Smooth muscle cell (in vitro differentiated cells): ENCODE results near the gene RHOT2. TPM values are rescaled to one million over a fixed set of nuclear protein-coding genes. Genes with fewer than 3 reads are reported as not detected.

Source experiments
- DNase-seq: peaks from one replicate; lab custom pipeline; 2025; ENCODE audit not compliant: unreplicated experiment; lab: John Stamatoyannopoulos, UW
- H2AFZ ChIP-seq: fragments of 200-600 bp; sonication (generic); 2 replicates; pipeline ENCODE4 v1.6.0; 2016; ENCODE audit warnings: antibody characterized with exemption, low read depth, mild to moderate bottlenecking
- H3F3A ChIP-seq: fragments of 200-600 bp; sonication (generic); 2 replicates; pipeline ENCODE4 v1.6.0; 2017; ENCODE audit warnings: antibody characterized with exemption, low read depth
- H3K27ac ChIP-seq: fragments of 200-600 bp; sonication (generic); 2 replicates; pipeline ENCODE4 v1.5.1; 2016; ENCODE audit warnings: low read depth, mild to moderate bottlenecking
- H3K27me3 ChIP-seq: fragments of 200-600 bp; sonication (generic); 2 replicates; pipeline ENCODE4 v1.6.1; 2016; ENCODE audit warnings: low read depth, mild to moderate bottlenecking
- H3K36me3 ChIP-seq: fragments of 200-600 bp; sonication (generic); 2 replicates; pipeline ENCODE4 v1.5.1; 2016; ENCODE audit warnings: low read depth
- H3K4me1 ChIP-seq: fragments of 200-600 bp; sonication (generic); 2 replicates; pipeline ENCODE4 v1.5.1; 2016; ENCODE audit warnings: low read depth
- H3K4me2 ChIP-seq: fragments of 200-600 bp; sonication (generic); 2 replicates; pipeline ENCODE4 v1.6.0; 2016; ENCODE audit warnings: mild to moderate bottlenecking
- H3K4me3 ChIP-seq: fragments of 200-600 bp; sonication (generic); 2 replicates; pipeline ENCODE4 v1.5.1; 2016; ENCODE audit warnings: mild to moderate bottlenecking
- H3K79me2 ChIP-seq: fragments of 200-600 bp; sonication (generic); 2 replicates; pipeline ENCODE4 v1.6.0; 2016; ENCODE audit warnings: low read depth, mild to moderate bottlenecking
- H3K9ac ChIP-seq: fragments of 200-600 bp; sonication (generic); 2 replicates; pipeline ENCODE4 v1.6.0; 2016; ENCODE audit warnings: low read depth
- H3K9me3 ChIP-seq: fragments of 200-600 bp; sonication (generic); replicated peaks from 2 replicates; pipeline ENCODE4 v1.5.1; 2016; ENCODE audit warnings: low read depth
- H4K20me1 ChIP-seq: fragments of 200-600 bp; sonication (generic); 2 replicates; pipeline ENCODE4 v1.6.0; 2016; ENCODE audit warnings: low read depth
- CTCF ChIP-seq: fragments of 200-600 bp; sonication (generic); IDR thresholded peaks from 2 replicates; pipeline ENCODE4 v1.5.1; 2017; ENCODE audit warnings: borderline replicate concordance, mild to moderate bottlenecking, antibody characterized with exemption; ENCODE audit not compliant: insufficient read depth, poor library complexity, severe bottlenecking
- WGBS: methylation state at CpG from one replicate; pipeline ENCODE4 v1.1.7; 2016; ENCODE audit warnings: low lambda C conversion rate; 5-methylcytosine and 5-hydroxymethylcytosine counted together
- polyA plus RNA-seq: library from polyadenylated mRNA; unstranded; fragments of >200 nt; fragmentation: Nextera tagmentation; extraction: Ambion mirVana; gene quantifications from 2 replicates; pipeline ENCODE4 v1.2.1, GENCODE V29; 2016
- total RNA-seq: library from RNA; depleted of rRNA; stranded (reverse); fragments of >200 nt; gene quantifications from 2 replicates; pipeline ENCODE4 v1.2.3, GENCODE V29; 2014

Gene RHOT2
- total and polyA plus RNA-seq, 2 experiments from 2014 or later = 41.4 to 148 TPM

GRCh38 chr16:680967-681745 lies 13.2 kb downstream of the RHOT2 start:
- Histone ChIP-seq H3K36me3 (no peaks in the 10 kb centered on the region), H3K4me2 (peak overlapping the region; percentile 99), H3F3A (no peaks in the 10 kb centered on the region), H3K27me3 (no peaks in the 10 kb centered on the region), H3K9ac (peak overlapping the region; percentile 85), H3K79me2 (peaks cover 32% of the 10 kb centered on the region), H3K9me3 (no peaks in the 10 kb centered on the region), H2AFZ (no peak overlapping the region), H4K20me1 (peaks cover 33% of the 10 kb centered on the region), H3K27ac (peak overlapping the region; percentile 74), H3K4me1 (peaks cover 18% of the 10 kb centered on the region), H3K4me3 (peak overlapping the region; percentile 93)
- no peak for TF ChIP-seq CTCF
- DNase-seq = no peak
- WGBS = 59% methylated on average over 44 of the region's 44 CpGs

GRCh38 chr16:681746-682427 lies 14.0 kb downstream of the RHOT2 start:
- TF ChIP-seq CTCF = no peak
- 92% methylated on average over 28 of the region's 28 CpGs for WGBS
- H3K9ac ChIP-seq = no peak overlapping the region
- peak overlapping the region; percentile 74 for H3K27ac ChIP-seq
- H3K27me3 ChIP-seq = no peaks in the 10 kb centered on the region
- peaks cover 18% of the 10 kb centered on the region for H3K4me1 ChIP-seq
- no peaks in the 10 kb centered on the region for H3F3A ChIP-seq
- no peaks in the 10 kb centered on the region for H3K9me3 ChIP-seq
- peak overlapping the region; percentile 93 for H3K4me3 ChIP-seq
- no peak overlapping the region for H2AFZ ChIP-seq
- no peak for DNase-seq
- H4K20me1 ChIP-seq = peaks cover 33% of the 10 kb centered on the region
- no peaks in the 10 kb centered on the region for H3K36me3 ChIP-seq
- peak overlapping the region; percentile 99 for H3K4me2 ChIP-seq
- H3K79me2 ChIP-seq = peaks cover 32% of the 10 kb centered on the region

- H3K4me2 ChIP-seq = peak overlapping the region; percentile 95
- H2AFZ ChIP-seq = no peak overlapping the region
- no peak for TF ChIP-seq CTCF
- peaks cover 32% of the 10 kb centered on the region for H3K79me2 ChIP-seq
- 93% methylated on average over 36 of the region's 36 CpGs for WGBS
- no peak for DNase-seq
- H3K36me3 ChIP-seq = no peaks in the 10 kb centered on the region
- H3K4me3 ChIP-seq = peak overlapping the region; percentile 60
- no peak overlapping the region for H3K27ac ChIP-seq
- H3K9ac ChIP-seq = no peak overlapping the region
- H3K4me1 ChIP-seq = peaks cover 18% of the 10 kb centered on the region
- peaks cover 33% of the 10 kb centered on the region for H4K20me1 ChIP-seq
- H3K9me3 ChIP-seq = no peaks in the 10 kb centered on the region
- no peaks in the 10 kb centered on the region for H3F3A ChIP-seq
- no peaks in the 10 kb centered on the region for H3K27me3 ChIP-seq
These were observed 14.8 kb downstream of the RHOT2 start for GRCh38 chr16:682493-683395.
